ENCODE data around the gene GPR33.

- TF ChIP-seq ZNF532 (CRISPR knock-in tag; IDR thresholded peaks at IDR 0.05; ENCODE audit: borderline replicate concordance) (no peak), MAX (CRISPR knock-in tag; IDR thresholded peaks at IDR 0.05) (no peak), FOXP1 (CRISPR knock-in tag; IDR thresholded peaks at IDR 0.05; ENCODE audit: borderline replicate concordance) (no peak), MXD4 (CRISPR knock-in tag; IDR thresholded peaks at IDR 0.05; ENCODE audit: borderline replicate concordance) (no peak), SP1 (CRISPR knock-in tag; conservative IDR thresholded peaks at IDR 0.05) (no peak), TEAD4 (CRISPR knock-in tag; IDR thresholded peaks at IDR 0.05) (no peak), ESRRA (CRISPR knock-in tag; IDR thresholded peaks at IDR 0.05; ENCODE audit: borderline replicate concordance) (no peak), NR1H2 (CRISPR knock-in tag; IDR thresholded peaks at IDR 0.05) (no peak)
- TF ChIP-seq, protein P1, sequence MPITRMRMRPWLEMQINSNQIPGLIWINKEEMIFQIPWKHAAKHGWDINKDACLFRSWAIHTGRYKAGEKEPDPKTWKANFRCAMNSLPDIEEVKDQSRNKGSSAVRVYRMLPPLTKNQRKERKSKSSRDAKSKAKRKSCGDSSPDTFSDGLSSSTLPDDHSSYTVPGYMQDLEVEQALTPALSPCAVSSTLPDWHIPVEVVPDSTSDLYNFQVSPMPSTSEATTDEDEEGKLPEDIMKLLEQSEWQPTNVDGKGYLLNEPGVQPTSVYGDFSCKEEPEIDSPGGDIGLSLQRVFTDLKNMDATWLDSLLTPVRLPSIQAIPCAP (CRISPR knock-in tag; IDR thresholded peaks at IDR 0.05): no peak
- TF ChIP-seq, protein P2, sequence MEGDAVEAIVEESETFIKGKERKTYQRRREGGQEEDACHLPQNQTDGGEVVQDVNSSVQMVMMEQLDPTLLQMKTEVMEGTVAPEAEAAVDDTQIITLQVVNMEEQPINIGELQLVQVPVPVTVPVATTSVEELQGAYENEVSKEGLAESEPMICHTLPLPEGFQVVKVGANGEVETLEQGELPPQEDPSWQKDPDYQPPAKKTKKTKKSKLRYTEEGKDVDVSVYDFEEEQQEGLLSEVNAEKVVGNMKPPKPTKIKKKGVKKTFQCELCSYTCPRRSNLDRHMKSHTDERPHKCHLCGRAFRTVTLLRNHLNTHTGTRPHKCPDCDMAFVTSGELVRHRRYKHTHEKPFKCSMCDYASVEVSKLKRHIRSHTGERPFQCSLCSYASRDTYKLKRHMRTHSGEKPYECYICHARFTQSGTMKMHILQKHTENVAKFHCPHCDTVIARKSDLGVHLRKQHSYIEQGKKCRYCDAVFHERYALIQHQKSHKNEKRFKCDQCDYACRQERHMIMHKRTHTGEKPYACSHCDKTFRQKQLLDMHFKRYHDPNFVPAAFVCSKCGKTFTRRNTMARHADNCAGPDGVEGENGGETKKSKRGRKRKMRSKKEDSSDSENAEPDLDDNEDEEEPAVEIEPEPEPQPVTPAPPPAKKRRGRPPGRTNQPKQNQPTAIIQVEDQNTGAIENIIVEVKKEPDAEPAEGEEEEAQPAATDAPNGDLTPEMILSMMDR (IDR thresholded peaks at IDR 0.05): no peak
These were observed at the start of gene GPR33 for GRCh38 chr14:31487886-31488285.
